NCI-H146 treated with DMSO at 0.1 percent for 48 hours (cell line): ENCODE results near the gene ETS1.

Source experiments
- DNase-seq: peaks from one replicate; lab custom pipeline; 2025; ENCODE audit not compliant: unreplicated experiment; lab: John Stamatoyannopoulos, UW

ETS1 gene

GRCh38 chr11:128506999-128507611 is 80.3 kb downstream of the ETS1 start:
- no peak for DNase-seq

- no peak for DNase-seq
Observed at GRCh38 chr11:128506356-128506755, 81.0 kb downstream of the ETS1 start.

- DNase-seq, result no peak
Observed at GRCh38 chr11:128505449-128506065, 81.8 kb downstream of the ETS1 start.

- DNase-seq, result no peak
Observed at GRCh38 chr11:128504486-128504885, 82.9 kb downstream of the ETS1 start.

GRCh38 chr11:128503245-128503991 is 83.9 kb downstream of the ETS1 start:
- DNase-seq, result no peak

- DNase-seq, result no peak
Observed at GRCh38 chr11:128502726-128503125, 84.6 kb downstream of the ETS1 start.

- no peak for DNase-seq
Observed at GRCh38 chr11:128501632-128502549, 85.5 kb downstream of the ETS1 start.

- DNase-seq, result no peak
Observed at GRCh38 chr11:128501008-128501407, 86.3 kb downstream of the ETS1 start.

- no peak for DNase-seq
Observed at GRCh38 chr11:128500493-128500892, 86.9 kb downstream of the ETS1 start.

GRCh38 chr11:128499613-128500253 is 87.6 kb downstream of the ETS1 start:
- no peak for DNase-seq

- DNase-seq, result no peak
Observed at GRCh38 chr11:128498721-128499245, 88.6 kb downstream of the ETS1 start.

- DNase-seq, result no peak
Observed at GRCh38 chr11:128497776-128498095, 89.6 kb downstream of the ETS1 start.

GRCh38 chr11:128497061-128497775 is 90.1 kb downstream of the ETS1 start:
- no peak for DNase-seq

- DNase-seq, result no peak
Observed at GRCh38 chr11:128496692-128497060, 90.7 kb downstream of the ETS1 start.

GRCh38 chr11:128496249-128496648 is 91.1 kb downstream of the ETS1 start:
- no peak for DNase-seq

GRCh38 chr11:128494418-128495332 is 92.7 kb downstream of the ETS1 start:
- no peak for DNase-seq

- no peak for DNase-seq
Observed at GRCh38 chr11:128493570-128493965, 93.8 kb downstream of the ETS1 start.

- DNase-seq, result no peak
Observed at GRCh38 chr11:128492903-128493569, 94.3 kb downstream of the ETS1 start.

GRCh38 chr11:128492461-128492860 is 94.9 kb downstream of the ETS1 start:
- DNase-seq, result no peak
